GM15510 (cell line): ENCODE measurements around the gene TMEM120B.

Source experiments
- POLR2A ChIP-seq: IDR thresholded peaks from 3 replicates; pipeline ENCODE4 v1.6.1; 2011; ENCODE audit warnings: borderline replicate concordance; ENCODE audit not compliant: insufficient read length; ENCODE audit errors: extremely low read depth

The TMEM120B gene

DNA sequence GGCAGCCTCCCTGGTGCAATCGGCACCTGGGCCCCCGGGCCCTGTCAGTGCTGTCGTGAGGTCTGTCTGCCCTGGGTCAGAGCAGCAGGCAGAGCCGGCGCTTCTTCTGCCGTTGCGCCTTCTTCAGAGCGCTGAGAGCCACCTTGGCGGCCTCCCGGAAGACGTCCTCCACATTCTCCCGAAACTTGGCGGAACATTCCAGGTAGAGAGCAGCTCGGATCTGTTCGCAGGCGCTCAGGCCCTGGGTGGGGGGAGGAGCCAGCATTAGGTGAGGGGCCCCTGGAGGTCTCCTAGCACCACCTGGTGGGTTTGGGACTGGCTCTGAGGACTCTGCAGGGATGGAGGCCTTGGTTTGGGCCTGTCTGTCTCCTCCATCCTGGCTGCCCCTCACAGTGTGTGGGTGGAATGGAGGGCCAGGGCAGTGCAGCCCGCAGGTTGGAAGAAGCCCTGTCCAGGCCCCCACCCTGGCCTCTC, 66.9 kb downstream of the TMEM120B start:
- TF ChIP-seq POLR2A, result no peak

DNA sequence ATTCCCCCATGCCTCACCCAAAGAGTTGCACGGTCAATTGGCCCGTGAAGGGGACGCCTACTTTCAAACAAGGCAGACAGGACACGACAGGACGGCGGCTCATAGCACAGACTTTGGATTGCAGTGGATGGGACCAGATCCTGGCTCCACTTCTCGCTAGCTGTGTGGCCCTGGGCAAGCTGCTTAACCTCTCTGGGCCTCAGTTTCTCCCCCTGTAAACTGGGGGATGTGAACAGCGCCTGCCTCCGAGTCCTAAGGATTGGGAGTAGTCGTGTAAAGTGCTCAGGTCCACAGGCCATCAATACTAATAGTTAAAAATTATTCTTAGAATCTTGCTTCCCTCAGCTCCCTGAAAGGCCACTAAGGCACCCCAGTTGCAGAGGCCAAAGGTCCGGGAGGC, 67.9 kb downstream of the TMEM120B start:
- no peak for TF ChIP-seq POLR2A

DNA sequence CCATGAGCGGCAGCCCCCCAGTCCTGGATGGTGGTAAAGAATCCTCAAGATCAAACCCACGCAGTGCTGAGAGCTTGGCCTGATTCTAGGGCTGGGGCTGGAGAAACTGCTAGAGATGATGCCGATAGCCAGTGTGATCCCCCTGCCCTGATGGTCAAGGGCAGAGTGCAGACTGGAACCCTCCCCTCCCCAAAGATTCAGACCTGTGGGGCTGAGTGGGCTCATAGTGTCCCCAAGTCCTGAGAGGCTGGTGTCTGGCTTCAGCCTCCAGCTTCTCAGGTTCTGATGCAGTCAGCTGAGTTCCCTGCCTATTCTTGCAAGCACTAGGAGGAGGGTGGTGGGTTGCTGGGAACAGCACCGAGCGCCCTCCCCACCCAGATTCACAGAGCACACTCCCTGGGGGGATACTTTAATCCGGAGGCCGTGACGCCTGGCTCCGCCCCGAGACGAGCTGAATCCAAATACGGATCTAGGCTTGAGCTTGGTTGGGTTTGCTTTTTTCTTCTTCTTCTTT, 69.0 kb downstream of the TMEM120B start:
- TF ChIP-seq POLR2A, result no peak

DNA sequence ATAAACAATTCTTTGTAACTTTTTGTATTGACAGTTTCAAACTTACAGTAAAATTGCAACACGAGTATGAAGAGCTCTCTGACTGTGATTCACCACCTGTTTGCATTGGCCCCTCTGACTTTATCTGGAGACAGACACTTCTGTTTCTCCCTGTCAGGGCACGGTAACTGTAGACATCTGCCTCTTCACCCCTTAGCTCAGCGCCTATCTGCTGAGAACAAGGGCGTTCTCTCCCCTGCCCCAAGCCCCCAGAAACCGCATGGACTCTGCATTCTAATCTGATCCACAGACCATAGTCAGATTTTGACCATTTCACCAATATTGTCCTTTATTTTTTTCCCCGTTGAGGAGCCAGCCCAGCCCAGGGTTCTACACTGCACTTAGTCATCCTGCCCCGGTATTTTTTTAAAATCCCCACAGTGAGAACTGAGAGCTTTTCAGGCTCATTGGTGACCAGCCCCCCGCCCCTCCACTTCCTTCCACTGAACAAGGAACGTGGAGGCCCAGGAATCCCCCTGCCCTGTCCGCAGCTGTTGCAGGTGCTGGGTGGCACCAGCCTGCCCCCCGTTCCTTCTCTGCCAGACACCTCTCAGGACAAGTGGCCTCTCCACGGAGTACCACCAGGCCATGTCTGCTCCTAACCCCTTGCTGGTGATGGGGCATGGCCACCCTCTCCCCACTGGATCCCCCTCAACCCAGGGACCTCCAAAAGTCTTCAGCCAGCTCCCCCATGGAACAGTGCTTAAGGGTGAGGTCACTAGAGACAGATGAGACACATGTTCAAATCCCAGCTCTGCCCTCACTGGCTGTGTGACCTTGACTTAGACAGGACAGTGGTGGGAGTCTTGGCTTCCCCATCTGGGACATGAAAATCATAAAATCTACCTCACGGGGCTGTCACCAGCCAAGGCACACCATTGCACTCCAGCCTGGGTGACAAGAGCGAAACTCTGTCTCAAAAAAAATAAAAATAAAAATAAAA, 69.7 kb downstream of the TMEM120B start:
- TF ChIP-seq POLR2A, result no peak

DNA sequence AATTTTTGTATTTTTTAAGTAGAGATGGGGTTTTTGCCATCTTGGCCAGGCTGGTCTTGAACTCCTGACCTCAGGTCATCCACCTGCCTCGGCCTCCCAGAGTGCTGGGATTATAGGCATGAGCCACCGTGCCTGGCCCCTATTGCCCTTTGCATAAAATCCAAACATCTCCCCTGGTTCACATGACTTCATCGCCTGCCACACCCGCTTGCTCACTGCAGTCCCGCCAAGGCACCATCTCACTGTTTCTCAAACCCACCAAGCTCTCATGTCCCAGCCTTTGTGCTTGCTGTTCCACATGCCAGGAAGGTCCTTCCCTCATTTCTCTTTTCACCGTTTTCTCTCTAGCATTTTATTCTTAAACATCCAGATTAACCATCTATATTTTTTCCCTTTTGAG, 71.2 kb downstream of the TMEM120B start:
- TF ChIP-seq POLR2A, result no peak

DNA sequence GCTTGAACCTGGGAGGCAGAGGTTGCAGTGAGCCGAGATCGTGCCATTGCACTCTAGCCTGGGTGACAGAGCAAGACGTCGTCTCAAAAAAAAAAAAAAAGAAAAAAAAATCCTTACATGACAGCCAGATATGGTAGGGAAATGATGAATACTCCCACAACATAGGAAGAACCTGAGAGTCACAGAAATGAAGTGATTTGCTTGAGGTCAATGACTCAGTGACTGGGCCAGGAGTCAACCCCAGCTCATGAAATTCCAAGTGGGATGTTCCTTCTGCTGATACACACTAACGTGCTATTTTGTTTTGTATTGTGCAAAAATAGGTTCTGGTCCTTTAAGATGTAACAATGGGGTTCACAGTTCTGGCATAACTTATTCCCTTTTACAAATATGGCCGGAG, 71.9 kb downstream of the TMEM120B start:
- no peak for TF ChIP-seq POLR2A

DNA sequence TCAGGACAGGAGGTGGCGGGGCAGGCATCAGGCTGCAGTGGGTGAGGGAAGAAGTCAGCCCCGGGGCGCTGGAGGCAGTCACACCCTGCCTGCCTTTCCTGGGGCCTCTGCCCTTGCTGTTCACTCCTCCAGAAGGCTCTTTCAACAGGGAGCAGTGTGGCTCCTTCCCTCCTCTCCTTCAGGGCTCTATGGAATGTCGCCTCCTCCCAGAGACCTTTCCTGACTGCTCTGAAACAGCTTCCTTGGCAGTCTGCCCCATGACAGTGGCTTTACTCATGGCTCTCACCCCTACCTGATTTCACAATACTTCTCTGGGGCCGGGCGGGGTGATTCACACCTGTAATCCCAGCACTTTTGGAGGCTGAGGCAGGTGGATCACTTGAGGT, 73.9 kb downstream of the TMEM120B start:
- TF ChIP-seq POLR2A, result no peak

DNA sequence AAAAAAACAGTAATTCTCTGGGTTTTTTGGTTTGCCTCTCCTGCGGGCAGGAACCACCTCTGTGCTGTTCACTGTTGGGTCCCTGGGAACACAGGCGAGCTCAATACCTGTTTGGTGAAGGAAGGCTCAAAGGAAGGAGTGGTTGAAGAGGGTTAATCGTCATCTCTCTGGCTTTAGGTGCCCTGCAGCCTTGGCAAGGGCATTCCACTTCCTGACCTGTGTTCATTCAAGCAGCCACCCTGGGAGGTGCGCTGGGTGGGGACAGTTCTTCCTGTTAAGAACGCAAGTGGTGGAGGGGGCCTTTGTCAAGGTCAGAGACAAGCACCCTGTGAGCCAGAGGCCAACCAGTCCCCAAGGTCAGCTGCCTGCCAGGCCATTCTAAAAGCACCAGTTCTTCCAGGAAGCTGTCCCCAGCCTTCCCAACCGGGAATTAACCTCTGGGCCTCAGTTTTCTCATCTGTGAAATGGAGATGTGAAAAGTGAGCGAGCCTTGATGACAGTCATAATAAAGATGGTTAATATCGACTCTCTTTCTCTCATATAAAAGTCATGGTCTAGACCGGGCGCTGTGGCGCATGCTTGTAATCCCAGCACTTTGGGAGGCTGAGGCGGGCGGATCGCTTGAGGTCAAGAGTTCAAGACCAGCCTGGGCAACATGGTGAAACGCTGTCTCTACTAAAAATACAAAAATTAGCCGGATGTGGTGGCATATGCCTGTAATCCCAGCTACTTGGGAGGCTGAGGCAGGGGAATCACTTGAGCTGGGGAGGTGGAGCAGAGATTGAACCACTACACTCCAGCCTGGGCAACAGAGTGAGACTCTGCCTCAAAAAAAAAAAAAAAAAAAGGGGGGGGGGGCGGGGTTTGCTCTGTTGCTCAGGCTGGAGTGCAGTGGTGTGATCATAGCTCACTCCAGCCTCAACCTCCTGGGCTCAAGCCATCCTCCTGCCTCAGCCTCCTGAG, 74.8 kb downstream of the TMEM120B start:
- TF ChIP-seq POLR2A, result no peak

DNA sequence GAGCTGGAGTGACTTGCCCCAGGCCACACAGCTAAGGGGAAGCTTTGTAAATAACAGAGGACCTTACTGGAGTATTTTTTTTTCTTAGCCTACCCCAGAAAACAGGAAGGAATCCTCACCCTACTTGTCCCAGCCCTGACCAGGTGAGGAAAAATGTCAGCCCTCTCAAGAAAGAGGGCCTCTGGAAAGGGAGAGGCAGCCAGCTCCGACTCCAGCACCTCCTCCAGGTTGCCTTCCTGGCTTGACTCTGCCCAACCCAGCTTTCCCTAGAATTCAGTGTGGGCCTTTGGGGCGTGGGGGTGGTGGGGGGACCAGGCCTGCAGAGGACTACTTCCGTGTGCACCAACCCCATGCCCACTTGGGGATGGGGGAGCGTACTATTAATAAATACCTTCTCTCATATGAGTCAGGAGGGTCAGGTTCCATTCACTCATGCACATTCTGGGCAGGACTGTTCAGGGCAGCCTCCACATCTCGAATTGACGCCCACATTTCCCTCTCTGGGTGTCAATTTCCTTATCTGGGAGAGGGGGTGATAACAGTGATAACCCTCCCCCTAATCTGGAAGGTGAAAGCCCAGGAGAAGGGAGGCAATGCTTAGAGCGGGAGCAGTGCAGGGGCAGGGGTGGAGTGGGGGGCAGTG, 75.7 kb downstream of the TMEM120B start:
- TF ChIP-seq POLR2A, result no peak

DNA sequence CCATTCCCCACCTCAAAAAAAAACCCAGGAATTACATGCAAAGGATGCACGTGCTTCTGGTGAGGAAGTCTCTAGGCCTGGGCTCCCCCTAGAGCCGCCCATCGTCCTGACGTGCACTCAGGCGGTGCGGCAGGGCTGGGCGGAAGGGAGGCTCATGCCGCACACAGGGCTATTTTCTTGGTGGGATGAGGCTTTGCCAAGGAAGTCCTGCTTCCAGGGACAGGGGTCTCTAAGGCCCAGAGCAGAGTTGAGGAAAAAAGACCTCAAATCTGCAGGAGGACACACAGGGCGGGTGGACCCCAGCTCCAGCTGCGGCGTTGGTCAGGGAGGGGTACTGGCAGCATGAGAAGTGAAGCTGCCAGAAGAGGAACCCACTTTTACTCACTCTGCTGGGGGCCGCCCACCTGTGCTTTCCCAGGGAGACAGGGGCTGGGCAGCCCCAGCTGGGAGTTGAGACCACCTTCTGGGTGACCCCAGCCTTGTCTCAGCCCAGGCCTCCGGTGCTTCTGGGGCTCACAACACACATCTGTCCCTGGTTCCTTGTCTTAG, 76.8 kb downstream of the TMEM120B start:
- TF ChIP-seq POLR2A, result peak; percentile 33

DNA sequence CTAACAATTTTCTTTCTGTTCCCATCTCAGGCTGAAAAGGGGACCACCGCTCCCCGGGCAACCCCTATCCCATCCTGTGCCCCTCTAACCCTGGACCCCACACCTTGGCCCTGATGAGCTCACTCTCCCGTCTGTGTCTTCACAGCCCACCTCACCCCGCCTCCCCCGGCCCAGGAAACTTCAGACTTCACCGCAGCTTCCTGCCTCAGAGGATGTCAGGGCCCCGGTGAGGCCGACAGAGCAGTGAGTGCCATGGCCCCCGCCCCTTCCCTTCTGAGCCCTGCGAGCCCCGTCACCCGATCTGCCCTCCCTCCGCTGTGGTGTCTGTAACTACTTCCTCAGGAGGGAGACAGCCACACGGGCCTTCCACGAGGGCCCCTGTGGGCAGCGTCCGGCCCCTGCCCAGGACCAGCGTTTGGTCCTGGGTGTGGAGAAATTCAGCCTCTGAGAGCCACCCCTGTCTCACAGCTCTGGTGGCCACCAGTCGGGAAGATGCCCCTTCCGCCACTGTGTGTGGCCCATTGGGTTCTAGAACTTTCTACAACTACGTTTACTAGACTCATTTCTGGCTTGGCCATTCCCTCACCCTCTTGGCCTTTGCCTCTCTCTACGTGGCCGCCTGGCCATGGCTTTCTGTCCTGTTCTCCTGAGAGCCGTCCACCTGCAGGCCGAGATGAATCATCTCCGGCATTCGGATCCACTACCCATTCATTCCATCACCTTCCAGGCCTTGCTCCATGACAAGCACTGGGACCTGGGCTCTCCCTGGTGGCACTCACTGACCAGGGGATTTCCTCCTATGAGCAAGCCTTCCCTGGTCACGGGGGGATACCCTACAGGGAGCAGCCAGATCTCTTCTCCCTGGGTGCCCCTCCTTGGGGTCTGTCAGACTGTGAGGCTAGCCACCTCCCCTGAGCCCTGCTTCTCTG, 77.5 kb downstream of the TMEM120B start:
- peak; percentile 65 for TF ChIP-seq POLR2A

DNA sequence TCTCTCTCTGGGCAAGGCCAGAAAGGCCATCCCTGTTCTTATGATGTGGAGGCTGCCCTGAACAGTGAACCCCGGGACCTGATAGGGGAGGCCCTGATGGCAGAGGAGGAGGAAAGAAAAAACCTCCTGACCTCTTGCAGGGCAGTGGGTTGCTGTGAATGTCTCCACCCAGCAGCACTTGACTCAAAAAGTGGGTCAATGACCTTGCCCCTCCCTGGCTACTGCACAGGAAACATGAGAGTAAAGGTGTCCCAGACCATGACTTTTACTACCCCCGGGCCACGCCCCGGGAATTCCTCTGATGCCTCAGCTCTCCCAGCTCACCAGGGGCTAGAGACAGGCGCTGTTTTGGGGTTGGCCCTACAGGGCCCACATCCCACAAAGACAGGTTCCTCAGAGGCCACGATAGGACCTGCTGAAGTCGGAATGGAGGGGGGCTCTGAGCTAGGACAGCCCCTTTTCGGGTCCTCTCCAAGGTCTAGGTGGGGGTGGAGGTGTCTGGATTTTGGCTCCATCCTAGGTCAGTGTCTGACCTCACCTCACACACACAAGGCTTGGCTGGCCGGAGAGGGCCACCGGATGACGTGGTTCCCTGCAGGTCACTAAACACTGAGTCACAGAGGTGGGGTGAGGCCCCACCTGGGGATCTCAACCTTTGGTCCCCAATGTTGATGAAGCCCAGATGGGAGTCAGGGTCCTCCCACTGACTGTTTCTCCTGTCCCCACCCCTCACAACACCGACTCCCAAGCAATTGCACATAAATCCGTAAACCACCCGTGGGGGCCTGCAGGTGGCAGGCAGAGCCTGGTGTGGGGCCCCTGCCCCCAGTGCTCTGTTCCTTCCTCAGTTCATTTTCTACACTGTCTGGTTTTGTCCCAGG, 79.4 kb downstream of the TMEM120B start:
- TF ChIP-seq POLR2A, result no peak

DNA sequence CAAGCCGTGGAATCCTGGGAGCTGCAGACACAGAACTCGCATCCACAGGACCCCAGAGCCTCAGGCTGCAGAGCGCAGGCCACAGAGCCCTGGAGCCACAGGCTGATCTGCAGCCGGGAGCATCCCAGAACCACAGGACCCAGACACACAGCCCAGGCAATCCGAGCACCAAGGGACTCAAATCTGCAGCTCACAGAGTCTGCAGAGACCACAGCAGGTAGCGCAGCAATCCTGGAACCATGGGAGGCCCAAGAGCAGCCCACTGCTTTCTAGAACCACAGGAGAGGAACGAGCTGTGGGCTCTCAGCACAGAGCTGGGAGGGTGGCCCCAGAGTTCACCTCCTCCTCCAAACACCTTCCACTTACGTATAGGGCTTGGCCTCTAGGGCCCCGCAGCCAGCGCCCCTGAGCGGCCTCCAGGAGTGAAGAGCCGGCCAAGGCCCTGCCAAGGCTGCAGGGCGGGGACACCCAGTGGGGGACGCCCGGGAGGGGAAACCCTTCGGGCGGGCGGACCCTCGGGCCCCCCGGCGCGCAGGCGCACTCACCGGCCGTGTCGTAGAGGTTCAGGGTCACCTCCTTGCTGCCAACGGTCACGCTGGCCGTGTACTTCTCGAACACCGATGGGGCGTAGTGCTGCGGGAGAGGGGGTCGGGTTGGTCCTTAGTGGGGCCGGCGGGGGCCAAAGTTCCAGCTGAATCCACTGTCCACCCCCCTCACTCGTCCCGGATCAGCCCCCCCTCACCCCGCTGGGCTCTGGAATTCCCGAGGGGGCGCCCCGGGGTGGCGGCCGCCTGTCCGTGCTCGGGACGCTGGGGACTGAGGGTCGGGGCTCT, 80.3 kb downstream of the TMEM120B start:
- peak; percentile 21 for TF ChIP-seq POLR2A
